IMR-90 (cell line): ENCODE measurements around the gene BAIAP2. TPM values are rescaled to one million over a fixed set of nuclear protein-coding genes. Genes with fewer than 3 reads are reported as not detected.

Source experiments
- ATAC-seq: fragments of 200-7000 bp; cut with Tn5 transposase; 2 replicates; pipeline ENCODE4 v1.9.1; 2020; ENCODE audit warnings: low read depth, mild to moderate bottlenecking, moderate library complexity
- BruUV-seq: library from RNA; stranded (reverse); fragments of 400-500 nt; replicated peaks from 2 replicates; lab custom pipeline; 2021; lab: Mats Ljungman, UMichigan
- CTCF ChIA-PET: fragments of 300-600 bp; formaldehyde crosslinking; extraction: SDS; loops from one replicate; lab custom pipeline; 2021; ENCODE audit warnings: antibody characterized with exemption; lab: Yijun Ruan, JAX
- POLR2A ChIA-PET: fragments of 300-600 bp; sonication (Branson Sonifier 250); formaldehyde crosslinking; loops from one replicate; lab custom pipeline; 2022; ENCODE audit warnings: antibody characterized with exemption; ENCODE audit not compliant: unreplicated experiment; lab: Charles Lee
- DNase-seq: peaks from one replicate; pipeline ENCODE4 v3.0.0; 2013
- H2AFZ ChIP-seq: replicated peaks from 2 replicates; pipeline ENCODE3; 2013; ENCODE audit warnings: low read length, mild to moderate bottlenecking; ENCODE audit not compliant: poor library complexity
- H2AK5ac ChIP-seq: 2 replicates; pipeline ENCODE4 v1.6.1; 2013; ENCODE audit warnings: low read depth, low read length, inconsistent platforms
- H2AK9ac ChIP-seq: replicated peaks from 2 replicates; pipeline ENCODE3; 2013; ENCODE audit warnings: mild to moderate bottlenecking, low read depth, low read length, moderate library complexity; ENCODE audit not compliant: poor library complexity
- H2BK120ac ChIP-seq: 2 replicates; pipeline ENCODE4 v1.6.1; 2013; ENCODE audit warnings: low read depth, low read length, inconsistent platforms
- H2BK15ac ChIP-seq: 3 replicates; pipeline ENCODE4 v1.6.1; 2013; ENCODE audit warnings: low read depth, low read length, inconsistent platforms
- H2BK20ac ChIP-seq: 2 replicates; pipeline ENCODE4 v1.6.1; 2013; ENCODE audit warnings: low read depth, mild to moderate bottlenecking, inconsistent platforms, low read length, moderate library complexity
- H2BK5ac ChIP-seq: 2 replicates; pipeline ENCODE4 v1.6.1; 2013; ENCODE audit warnings: mild to moderate bottlenecking, low read depth, low read length, inconsistent platforms; ENCODE audit not compliant: poor library complexity, severe bottlenecking
- H3K14ac ChIP-seq: replicated peaks from 2 replicates; pipeline ENCODE4 v1.6.1; 2013; ENCODE audit warnings: low read depth, low read length, inconsistent platforms
- H3K18ac ChIP-seq: 2 replicates; pipeline ENCODE4 v1.6.1; 2013; ENCODE audit warnings: low read depth, low read length, control low read depth
- H3K23ac ChIP-seq: 2 replicates; pipeline ENCODE4 v1.6.1; 2013; ENCODE audit warnings: low read depth, low read length, inconsistent platforms
- H3K27ac ChIP-seq: 2 replicates; pipeline ENCODE4 v1.5.1; 2013; ENCODE audit warnings: mild to moderate bottlenecking, control low read depth, low read length; ENCODE audit not compliant: insufficient read depth
- H3K27me3 ChIP-seq: 2 replicates; pipeline ENCODE4 v1.6.1; 2013; ENCODE audit warnings: low read length; ENCODE audit not compliant: control insufficient read depth, insufficient read depth
- H3K36me3 ChIP-seq: 2 replicates; pipeline ENCODE4 v1.6.1; 2013; ENCODE audit warnings: low read length, mixed read lengths; ENCODE audit not compliant: control insufficient read depth, insufficient read depth
- H3K4ac ChIP-seq: 2 replicates; pipeline ENCODE4 v1.6.1; 2013; ENCODE audit warnings: low read depth, low read length, inconsistent platforms
- H3K4me1 ChIP-seq: 2 replicates; pipeline ENCODE4 v1.6.1; 2013; ENCODE audit warnings: low read length, mixed read lengths; ENCODE audit not compliant: control insufficient read depth, insufficient read depth
- H3K4me2 ChIP-seq: 2 replicates; pipeline ENCODE4 v1.6.1; 2013; ENCODE audit warnings: low read depth, mild to moderate bottlenecking, control low read depth, low read length, moderate library complexity
- H3K4me3 ChIP-seq: 2 replicates; pipeline ENCODE4 v1.5.1; 2013; ENCODE audit warnings: low read depth, mild to moderate bottlenecking, control low read depth, low read length, moderate library complexity; ENCODE audit not compliant: insufficient read depth
- H3K56ac ChIP-seq: 2 replicates; pipeline ENCODE4 v1.6.1; 2013; ENCODE audit warnings: low read length, inconsistent platforms; ENCODE audit not compliant: insufficient read depth; ENCODE audit errors: extremely low read depth
- H3K79me1 ChIP-seq, 2 experiments: 2 replicates each; pipeline ENCODE4 v1.6.1; 2013; ENCODE audit warnings: low read length in 2 of 2, inconsistent platforms in 1 of 2, low read depth in 1 of 2
- H3K9ac ChIP-seq: 2 replicates; pipeline ENCODE4 v1.6.1; 2013; ENCODE audit warnings: low read depth, low read length, control low read depth
- H3K9me1 ChIP-seq: 2 replicates; pipeline ENCODE4 v1.6.1; 2013; ENCODE audit warnings: low read length, inconsistent platforms; ENCODE audit not compliant: insufficient read depth
- H3K9me3 ChIP-seq: 2 replicates; pipeline ENCODE4 v1.6.1; 2013; ENCODE audit warnings: low read length; ENCODE audit not compliant: control insufficient read depth, insufficient read depth
- H4K20me1 ChIP-seq: 2 replicates; pipeline ENCODE4 v1.6.1; 2013; ENCODE audit warnings: low read length, inconsistent platforms; ENCODE audit not compliant: insufficient read depth
- H4K5ac ChIP-seq: 2 replicates; pipeline ENCODE4 v1.6.1; 2013; ENCODE audit warnings: mild to moderate bottlenecking, low read depth, low read length, control low read depth
- H4K8ac ChIP-seq, 2 experiments: 2 replicates each; pipeline ENCODE4 v1.6.1; 2013; ENCODE audit warnings: low read depth in 2 of 2, low read length in 2 of 2, control low read depth in 1 of 2, inconsistent platforms in 1 of 2
- H4K91ac ChIP-seq: 2 replicates; pipeline ENCODE4 v1.6.1; 2013; ENCODE audit warnings: low read depth, low read length, inconsistent platforms; ENCODE audit not compliant: insufficient read depth
- CEBPB ChIP-seq: IDR thresholded peaks from 2 replicates; pipeline ENCODE4 v1.6.1; 2012; ENCODE audit warnings: low read depth, low read length, improper control_type of control experiment
- ELK1 ChIP-seq: fragments of 150-350 bp; IDR thresholded peaks from 2 replicates; pipeline ENCODE4 v1.6.1; 2016; ENCODE audit warnings: low read depth, mild to moderate bottlenecking, low read length, moderate library complexity, borderline replicate concordance
- RCOR1 ChIP-seq: IDR thresholded peaks from 2 replicates; pipeline ENCODE4 v1.6.1; 2012; ENCODE audit warnings: mild to moderate bottlenecking, low read length, improper control_type of control experiment; ENCODE audit not compliant: insufficient replicate concordance
- WGBS, 2 experiments: methylation state at CpG; one replicate each; pipeline versions ENCODE4 v1.1.5 to v1.1.7; 2013; ENCODE audit warnings: missing lambda C conversion rate in 2 of 2; ENCODE audit not compliant: insufficient read length in 1 of 2; ENCODE audit errors: extremely low coverage in 2 of 2; 5-methylcytosine and 5-hydroxymethylcytosine counted together
- dilution Hi-C: fragments of 300-500 bp; cut with HindIII; formaldehyde crosslinking; loops from one replicate; pipeline ENCODE4 v1.14.3; 2018; ENCODE audit warnings: low sequenced_read_pairs; ENCODE audit not compliant: unreplicated experiment
- in situ Hi-C: fragments of 300-500 bp; cut with MboI; formaldehyde crosslinking; loops from 3 replicates; pipeline ENCODE4 v1.14.3; 2019; ENCODE audit warnings: low sequenced_read_pairs, inconsistent platforms, mixed read lengths
- intact Hi-C: fragments of 100-400 bp; cut with micrococcal nuclease; formaldehyde crosslinking; loops from 2 replicates; pipeline ENCODE4 v1.10.0; 2022
- polyA plus RNA-seq, 3 experiments: library from polyadenylated mRNA; depleted of rRNA; stranded (reverse); fragments of >200 nt; gene quantifications; 2 replicates each; pipeline ENCODE4 v1.2.3, GENCODE V29; 2012; ENCODE audit warnings: low replicate concordance in 1 of 3
- total RNA-seq: library from RNA; depleted of rRNA; stranded (reverse); fragments of >200 nt; gene quantifications from 2 replicates; pipeline ENCODE4 v1.2.3, GENCODE V29; 2012

The BAIAP2 gene
- total and polyA plus RNA-seq, 2 of the 4 experiments (the other 2 are of a cell fraction), result 18.3 to 32.6 TPM

GRCh38 chr17:81125573-81126081 is 90.7 kb downstream of the BAIAP2 start:
- H2BK120ac ChIP-seq, result no peak overlapping the region
- dilution Hi-C loops, result no loop called here
- in situ Hi-C loops, result no loop called here
- CTCF ChIA-PET, result no interaction called here
- H3K9me1 ChIP-seq, result no peaks in the 10 kb centered on the region
- H3K9me3 ChIP-seq, result no peaks in the 10 kb centered on the region
- H3K27me3 ChIP-seq, result peaks cover 45% of the 10 kb centered on the region
- no peak overlapping the region for H3K4me2 ChIP-seq
- H3K27ac ChIP-seq, result no peak overlapping the region
- H3K9ac ChIP-seq, result no peak overlapping the region
- H2BK15ac ChIP-seq, result no peak overlapping the region
- no peak overlapping the region for H4K8ac ChIP-seq
- H3K4ac ChIP-seq, result no peak overlapping the region
- no peak overlapping the region for H3K4me3 ChIP-seq
- H2AFZ ChIP-seq, result no peak overlapping the region
- no peak overlapping the region for H3K18ac ChIP-seq
- BruUV-seq, result no TSS peak
- no peak overlapping the region for H2AK9ac ChIP-seq
- H3K4me1 ChIP-seq, result no peaks in the 10 kb centered on the region
- ATAC-seq (no peak), DNase-seq (no peak)
- no peaks in the 10 kb centered on the region for H3K36me3 ChIP-seq
- H3K14ac ChIP-seq, result no peak overlapping the region
- no peak overlapping the region for H2AK5ac ChIP-seq
- TF ChIP-seq CEBPB, result no peak
- TF ChIP-seq ELK1, result no peak
- TF ChIP-seq RCOR1, result no peak
- H3K23ac ChIP-seq, result no peak overlapping the region
- no peak overlapping the region for H3K56ac ChIP-seq
- H2BK5ac ChIP-seq, result no peak overlapping the region
- POLR2A ChIA-PET, result no interaction called here
- H2BK20ac ChIP-seq, result no peak overlapping the region
- 30% methylated on average over 2 of the region's 14 CpGs; no CpG with 5 or more reads in 1 of the 2 experiments for WGBS, 2 experiments
- intact Hi-C loops, result no loop called here
- H3K79me1 ChIP-seq, result no peaks in the 10 kb centered on the region
- H4K91ac ChIP-seq, result no peak overlapping the region
- H4K5ac ChIP-seq, result no peak overlapping the region
- H4K20me1 ChIP-seq, result no peaks in the 10 kb centered on the region
